NK-92 (cell line): ENCODE data around the gene ZMYND8.
"Not testable (repeated sequence)": the region's sequence is repeated elsewhere in the genome, so short reads cannot be mapped to it uniquely, and the experiment has no call there.

ENCODE experiments used
- DNase-seq: peaks from one replicate; lab custom pipeline; 2025; ENCODE audit not compliant: unreplicated experiment; lab: John Stamatoyannopoulos, UW

The ZMYND8 gene

GRCh38 chr20:47183367-47183766, 173.1 kb downstream of the ZMYND8 start:
- DNase-seq: no peak

DNA sequence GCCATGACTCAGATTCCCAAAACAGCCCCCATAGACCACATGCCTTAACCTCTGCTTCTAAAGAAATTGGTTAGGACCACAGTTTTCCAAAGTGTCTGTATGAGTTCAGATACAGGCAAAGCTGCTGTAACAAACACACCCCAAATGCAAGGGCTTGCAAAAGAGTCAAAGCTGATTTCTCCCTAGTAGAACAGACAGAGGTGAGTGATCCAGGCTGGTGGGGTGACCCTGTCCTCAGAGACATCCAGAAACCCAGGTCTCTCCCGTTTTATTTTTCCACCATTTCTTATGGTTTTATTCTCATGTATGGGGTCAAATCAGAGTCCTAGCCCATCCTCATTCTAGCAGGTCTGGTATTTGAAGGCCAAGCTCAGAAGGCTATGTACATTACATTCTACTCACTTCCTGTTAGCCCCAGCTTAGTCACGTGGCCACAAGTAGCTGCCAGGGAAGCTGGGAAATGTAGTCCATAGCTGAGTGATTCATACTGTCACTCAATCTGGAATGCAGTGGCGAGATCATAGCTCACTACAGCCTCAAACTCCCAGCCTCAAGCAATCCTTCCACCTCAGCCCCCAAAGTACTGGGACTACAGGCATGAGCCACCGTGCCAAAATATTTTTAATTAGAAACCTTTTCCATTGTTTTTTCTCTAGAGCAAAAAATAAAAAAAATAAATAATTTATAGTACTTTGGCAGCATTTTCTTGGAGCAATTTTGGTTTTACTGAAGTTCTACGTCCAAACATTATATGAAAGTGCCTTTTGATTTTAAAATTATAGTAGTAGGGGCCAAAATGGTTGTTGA, 175.2 kb downstream of the ZMYND8 start:
- DNase-seq: no peak

DNA sequence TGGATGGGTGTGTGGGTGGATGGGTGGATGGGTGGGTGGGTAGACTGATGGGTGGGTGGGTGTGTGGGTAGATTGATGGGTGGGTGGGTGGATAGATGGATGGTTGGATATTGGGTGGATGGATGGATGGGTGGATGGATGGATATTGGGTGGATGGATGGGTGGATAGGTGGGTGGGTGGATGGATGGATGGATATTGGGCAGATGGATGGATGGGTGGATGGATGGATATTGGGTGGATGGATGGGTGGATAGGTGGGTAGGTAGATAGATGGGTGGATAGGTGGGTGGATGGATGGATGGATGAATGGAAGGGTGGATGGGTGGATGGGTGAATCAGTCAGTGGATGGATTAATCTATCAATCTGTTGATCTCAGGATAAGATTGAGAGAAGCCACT, 177.2 kb downstream of the ZMYND8 start:
- no peak for DNase-seq

- DNase-seq: no peak
Observed at GRCh38 chr20:47178851-47179250, 177.6 kb downstream of the ZMYND8 start.

- no peak for DNase-seq
Observed at GRCh38 chr20:47178277-47178676, 178.2 kb downstream of the ZMYND8 start.

GRCh38 chr20:47176217-47176616, 180.3 kb downstream of the ZMYND8 start:
- DNase-seq: not testable (repeated sequence)

- no peak for DNase-seq
Observed at GRCh38 chr20:47175493-47175892, 181.0 kb downstream of the ZMYND8 start.

DNA sequence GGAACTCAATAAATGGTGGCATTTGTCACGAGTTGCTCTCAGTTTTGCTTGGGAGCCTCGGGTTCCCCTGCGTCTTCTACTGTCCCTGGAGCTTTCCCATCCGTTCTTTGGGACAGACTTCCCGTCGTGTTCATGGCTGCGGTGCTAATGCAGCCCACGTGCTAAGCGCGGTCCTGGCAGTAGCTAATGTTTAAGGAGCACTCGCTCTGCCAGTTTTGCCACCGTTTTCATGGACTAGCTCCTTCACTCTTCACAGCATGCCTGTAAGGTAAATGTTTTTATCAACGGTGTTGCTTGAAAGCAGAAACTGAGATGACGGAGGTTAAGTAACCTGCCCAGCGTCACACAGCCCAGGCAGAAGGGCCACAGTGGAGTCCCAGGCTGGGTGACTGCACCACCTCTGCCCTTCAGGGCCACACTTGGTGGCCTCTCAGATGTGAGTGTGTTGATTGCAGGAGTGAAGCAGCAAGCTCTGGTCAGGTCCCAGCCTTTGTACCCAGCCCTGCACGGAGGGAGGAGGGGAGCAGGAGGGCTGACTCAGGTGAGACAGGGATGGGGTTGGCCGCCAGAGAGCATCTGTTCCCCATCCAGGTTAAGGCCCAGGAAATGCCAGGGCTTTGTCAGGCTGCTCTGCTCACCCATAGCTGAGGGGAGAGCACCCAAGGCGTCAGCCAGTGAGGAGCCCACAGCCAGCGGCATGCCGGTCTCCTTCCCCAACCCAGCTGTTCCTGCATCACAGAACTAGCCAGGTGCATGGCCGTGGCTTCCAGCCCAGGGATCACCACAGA, 181.8 kb downstream of the ZMYND8 start:
- no peak for DNase-seq

GRCh38 chr20:47173596-47174216, 182.8 kb downstream of the ZMYND8 start:
- DNase-seq: no peak

- DNase-seq: no peak
Observed at GRCh38 chr20:47172579-47172978, 183.9 kb downstream of the ZMYND8 start.

- DNase-seq: no peak
Observed at GRCh38 chr20:47167846-47168245, 188.7 kb downstream of the ZMYND8 start.

GRCh38 chr20:47165376-47165865, 191.1 kb downstream of the ZMYND8 start:
- DNase-seq: no peak

DNA sequence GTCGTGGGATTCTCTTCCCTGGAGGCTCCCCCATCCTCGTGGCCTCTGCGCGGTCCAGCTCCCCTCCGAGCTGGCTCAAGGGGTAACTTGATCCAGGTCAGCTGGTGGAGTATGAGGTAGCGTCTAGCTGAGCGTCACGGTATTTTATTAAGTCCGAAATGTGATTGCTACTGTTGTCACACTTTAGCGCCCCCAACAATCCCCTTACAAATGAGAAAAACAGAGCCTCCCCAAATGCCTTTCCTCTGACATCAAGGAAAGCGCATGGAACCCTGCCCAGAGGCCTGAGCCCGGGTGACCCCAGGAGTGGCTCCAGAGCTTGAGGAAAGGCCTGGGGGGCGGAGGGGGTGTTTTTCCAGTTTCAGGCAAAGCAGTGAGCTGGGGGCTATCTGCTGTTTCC, 192.4 kb downstream of the ZMYND8 start:
- no peak for DNase-seq

- no peak for DNase-seq
Observed at GRCh38 chr20:47161411-47161810, 195.1 kb downstream of the ZMYND8 start.

- DNase-seq: no peak
Observed at GRCh38 chr20:47160992-47161391, 195.5 kb downstream of the ZMYND8 start.

DNA sequence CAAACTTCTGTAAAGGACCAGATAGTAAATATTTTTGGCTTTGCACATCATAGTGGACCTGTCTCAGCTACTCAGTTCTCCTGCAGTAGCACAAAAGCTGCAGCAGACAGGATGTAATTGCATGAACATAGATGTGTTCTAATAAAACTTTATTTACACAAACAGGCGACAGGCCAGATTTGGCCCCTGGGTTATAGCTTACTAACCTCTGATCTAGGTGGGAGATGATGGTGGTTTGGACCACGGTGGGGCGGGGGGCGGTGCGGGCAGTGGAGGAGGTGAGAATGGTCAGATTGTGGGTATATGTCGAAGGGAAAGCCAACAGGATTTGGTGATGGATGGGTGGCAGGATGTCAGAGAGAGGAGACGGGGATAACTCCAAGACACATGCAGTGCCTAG, 196.3 kb downstream of the ZMYND8 start:
- no peak for DNase-seq
